Breast epithelium (tissue), 4 donors: Measurements from ENCODE around the gene CSTB. TPM values are rescaled to one million over a fixed set of nuclear protein-coding genes. Genes with fewer than 3 reads are reported as not detected.

ENCODE experiments used
- DNase-seq, 2 donors: peaks; one replicate each; pipeline ENCODE4 v3.0.0-alpha.2; 2019; ENCODE audit warnings: low spot score in 2 of 2
- H3K27ac ChIP-seq, 2 donors: fragments of 200-600 bp; sonication (generic) in 1 of 2; one replicate each; pipeline ENCODE4 v1.5.1; 2016 to 2019; ENCODE audit warnings: mild to moderate bottlenecking in 1 of 2
- H3K27me3 ChIP-seq, 2 donors: fragments of 200-600 bp; sonication (generic) in 1 of 2; one replicate each; pipeline versions ENCODE4 v1.5.1 to v1.6.0; 2017 to 2019; ENCODE audit warnings: control low read depth in 1 of 2, mild to moderate bottlenecking in 1 of 2
- H3K36me3 ChIP-seq: fragments of 200-600 bp; one replicate; pipeline ENCODE4 v1.5.1; 2019
- H3K4me1 ChIP-seq, 2 donors: fragments of 200-600 bp; sonication (generic); one replicate each; pipeline ENCODE4 v1.5.1; 2016 to 2019; ENCODE audit warnings: control low read depth in 1 of 2
- H3K4me3 ChIP-seq, 3 donors: fragments of 200-600 bp; sonication (generic); 1 replicate in 2 of 3; 2 replicates in 1 of 3; pipeline ENCODE4 v1.5.1; 2016 to 2019; ENCODE audit warnings: mild to moderate bottlenecking in 3 of 3, moderate library complexity in 2 of 3
- H3K9me3 ChIP-seq, 2 donors: fragments of 200-600 bp; sonication (generic) in 1 of 2; one replicate each; pipeline ENCODE4 v1.5.1; 2016 to 2019; ENCODE audit warnings: control low read depth in 1 of 2
- POLR2A ChIP-seq: fragments of 450-650 bp; IDR thresholded peaks from one replicate; pipeline ENCODE4 v1.6.1; 2016; ENCODE audit warnings: antibody characterized with exemption, mild to moderate bottlenecking, moderate library complexity
- POLR2AphosphoS5 ChIP-seq, 3 donors: sonication (generic); formaldehyde crosslinking; IDR thresholded peaks; one replicate each; pipeline ENCODE4 v1.6.1; 2017; ENCODE audit warnings: antibody characterized with exemption in 3 of 3
- intact Hi-C: fragments of 100-400 bp; cut with DNase I; formaldehyde crosslinking; loops from one replicate; pipeline ENCODE4 v1.15.1; 2023; ENCODE audit warnings: low total_unique reads
- total RNA-seq, 3 donors: library from RNA; depleted of rRNA; stranded (reverse); fragments of >200 nt; gene quantifications; one replicate each; pipeline ENCODE4 v1.1.0, GENCODE V29; 2016
- TF ChIP-seq, protein P1 (sequence below), 3 donors: fragments of 450-650 bp; IDR thresholded peaks; one replicate each; pipeline ENCODE4 v1.5.1; 2016 to 2017; ENCODE audit warnings: antibody characterized with exemption in 3 of 3, mild to moderate bottlenecking in 3 of 3, moderate library complexity in 3 of 3

The CSTB gene
- total RNA-seq, 3 donors from 2014 or later = 12.1 to 16.8 (median 16.8) TPM

GRCh38 chr21:43750339-43751033 is 25.6 kb downstream of the CSTB start:
- intact Hi-C loops = no loop called here
- Histone ChIP-seq H3K4me1 (no peaks in the 10 kb centered on the region), H3K27ac (no peak overlapping the region), H3K9me3 (no peaks in the 10 kb centered on the region), H3K36me3 (peaks cover 3% of the 10 kb centered on the region), H3K27me3 (no peaks in the 10 kb centered on the region), H3K4me3 (no peak overlapping the region)
- DNase-seq = no peak
- TF ChIP-seq POLR2AphosphoS5 (IDR thresholded peaks at IDR 0.05) = no peak
- TF ChIP-seq, protein P1, sequence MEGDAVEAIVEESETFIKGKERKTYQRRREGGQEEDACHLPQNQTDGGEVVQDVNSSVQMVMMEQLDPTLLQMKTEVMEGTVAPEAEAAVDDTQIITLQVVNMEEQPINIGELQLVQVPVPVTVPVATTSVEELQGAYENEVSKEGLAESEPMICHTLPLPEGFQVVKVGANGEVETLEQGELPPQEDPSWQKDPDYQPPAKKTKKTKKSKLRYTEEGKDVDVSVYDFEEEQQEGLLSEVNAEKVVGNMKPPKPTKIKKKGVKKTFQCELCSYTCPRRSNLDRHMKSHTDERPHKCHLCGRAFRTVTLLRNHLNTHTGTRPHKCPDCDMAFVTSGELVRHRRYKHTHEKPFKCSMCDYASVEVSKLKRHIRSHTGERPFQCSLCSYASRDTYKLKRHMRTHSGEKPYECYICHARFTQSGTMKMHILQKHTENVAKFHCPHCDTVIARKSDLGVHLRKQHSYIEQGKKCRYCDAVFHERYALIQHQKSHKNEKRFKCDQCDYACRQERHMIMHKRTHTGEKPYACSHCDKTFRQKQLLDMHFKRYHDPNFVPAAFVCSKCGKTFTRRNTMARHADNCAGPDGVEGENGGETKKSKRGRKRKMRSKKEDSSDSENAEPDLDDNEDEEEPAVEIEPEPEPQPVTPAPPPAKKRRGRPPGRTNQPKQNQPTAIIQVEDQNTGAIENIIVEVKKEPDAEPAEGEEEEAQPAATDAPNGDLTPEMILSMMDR (IDR thresholded peaks at IDR 0.05) = no peak
- no peak for TF ChIP-seq POLR2A

GRCh38 chr21:43749651-43750262 is 26.4 kb downstream of the CSTB start:
- Histone ChIP-seq H3K27ac (no peak overlapping the region), H3K4me1 (no peaks in the 10 kb centered on the region), H3K36me3 (peaks cover 3% of the 10 kb centered on the region), H3K27me3 (no peaks in the 10 kb centered on the region), H3K4me3 (no peak overlapping the region), H3K9me3 (no peaks in the 10 kb centered on the region)
- no peak for DNase-seq
- TF ChIP-seq POLR2AphosphoS5 (IDR thresholded peaks at IDR 0.05) (no peak), POLR2A (no peak)
- TF ChIP-seq, protein P1 (IDR thresholded peaks at IDR 0.05) = no peak
- intact Hi-C loops = no loop called here

- Histone ChIP-seq H3K27me3 (no peaks in the 10 kb centered on the region), H3K4me1 (no peaks in the 10 kb centered on the region), H3K27ac (no peak overlapping the region), H3K36me3 (peaks cover 3% of the 10 kb centered on the region), H3K4me3 (no peak overlapping the region), H3K9me3 (no peaks in the 10 kb centered on the region)
- no peak for DNase-seq
- intact Hi-C loops = no loop called here
- TF ChIP-seq, protein P1 (IDR thresholded peaks at IDR 0.05) = no peak
- TF ChIP-seq POLR2A = no peak
- TF ChIP-seq POLR2AphosphoS5 (IDR thresholded peaks at IDR 0.05) = no peak
Observed at GRCh38 chr21:43748622-43749021, 27.5 kb downstream of the CSTB start.

GRCh38 chr21:43745772-43746517 is 30.2 kb downstream of the CSTB start:
- intact Hi-C loops = no loop called here
- Histone ChIP-seq H3K4me3 (no peak overlapping the region), H3K9me3 (no peaks in the 10 kb centered on the region), H3K27ac (no peak overlapping the region), H3K27me3 (no peaks in the 10 kb centered on the region), H3K4me1 (no peaks in the 10 kb centered on the region), H3K36me3 (peaks cover 3% of the 10 kb centered on the region)
- DNase-seq = no peak
- TF ChIP-seq, protein P1 (IDR thresholded peaks at IDR 0.05) = no peak
- TF ChIP-seq POLR2AphosphoS5 (IDR thresholded peaks at IDR 0.05) (no peak), POLR2A (no peak)

DNA sequence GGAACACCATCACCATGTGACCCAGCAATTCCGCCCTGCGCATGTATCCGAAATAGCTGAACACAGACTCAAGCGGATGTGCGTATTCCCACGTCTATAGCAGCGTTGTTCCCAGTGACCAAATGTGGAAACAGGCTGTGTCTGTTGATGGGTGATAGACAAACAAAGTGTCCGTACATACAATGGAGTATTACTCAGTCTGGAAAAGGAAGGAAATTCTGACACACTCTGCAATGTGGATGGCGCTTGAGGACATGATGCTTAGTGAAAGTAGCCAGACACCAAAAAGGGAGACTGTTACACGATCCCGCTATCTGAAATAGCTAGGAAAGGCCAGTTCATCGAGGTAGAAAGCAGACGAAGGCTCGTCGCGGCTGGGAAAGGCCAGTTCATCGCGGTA is 31.4 kb downstream of the CSTB start:
- intact Hi-C loops = no loop called here
- H3K36me3 ChIP-seq = peaks cover 3% of the 10 kb centered on the region
- H3K4me1 ChIP-seq = no peaks in the 10 kb centered on the region
- H3K9me3 ChIP-seq = no peaks in the 10 kb centered on the region
- no peaks in the 10 kb centered on the region for H3K27me3 ChIP-seq
- H3K27ac ChIP-seq = no peak overlapping the region
- DNase-seq = no peak
- TF ChIP-seq POLR2AphosphoS5 (IDR thresholded peaks at IDR 0.05) (no peak), POLR2A (no peak)
- TF ChIP-seq, protein P1 (IDR thresholded peaks at IDR 0.05) = no peak
- no peak overlapping the region for H3K4me3 ChIP-seq
